Heart left ventricle (tissue), 13 donors: ENCODE measurements around the gene SH2D2A.

Source experiments
- CTCF ChIP-seq, 12 donors: fragments of 200-600 bp; sonication (generic) in 4 of 12; IDR thresholded peaks; one replicate each; pipeline versions ENCODE4 v1.5.0 to v1.8.0; 2018 to 2022; ENCODE audit warnings: antibody characterized with exemption in 12 of 12, mild to moderate bottlenecking in 5 of 12
- POLR2A ChIP-seq, 2 donors: fragments of 450-650 bp; IDR thresholded peaks; one replicate each; pipeline ENCODE4 v1.6.1; 2017; ENCODE audit warnings: antibody characterized with exemption in 2 of 2, mild to moderate bottlenecking in 2 of 2, moderate library complexity in 2 of 2
- donor health status: ischemic (EF 13 %, LVEDD 7.1; RV severe dilation, severe dysfunction).
- donor health status: DM: no; HTN: yes; CAD: no.
- donor health status: DM: no; HTN: no; CAD: no.
- donor health status: ischemic (EF 25% LVEDD 6.9; RV normal size, moderate dysfunction).
- donor health status: ischemic (EF 25% LVEDD 5.7; RV mildly dilated, moderate dysfunction).
- donor health status: ischemic (EF 35%, LVEDD 5.7; RV mildly dilated, moderate dysfunction).
- donor health status: nonischemic (EF 11% LVEDD 7.7; RV severe dilation, severe dysfunction).
- donor health status: DM: yes; HTN: yes; CAD: no.
- donor health status: PGD.
- donor health status: ischemic (EF 29% LVEDD 5.4; RV normal size, mild dysfunction).
- donor health status: nonischemic (EF 23%, LVEDD 6.1; RV moderate dilation, normal function).

- TF ChIP-seq POLR2A (IDR thresholded peaks at IDR 0.05) (no peak), CTCF (IDR thresholded peaks at IDR 0.05) (no peak)
These were observed 47.0 kb upstream of the SH2D2A start for GRCh38 chr1:156863631-156864030.
